ENCODE results near the gene USP21. TPM values are rescaled to one million over a fixed set of nuclear protein-coding genes. Genes with fewer than 3 reads are reported as not detected.

USP21 gene
- total and polyA plus RNA-seq, 2 of the 8 experiments (the other 6 are each of a cell fraction or from before 2014, with no cell fraction given): 23.9 to 36.3 TPM

DNA sequence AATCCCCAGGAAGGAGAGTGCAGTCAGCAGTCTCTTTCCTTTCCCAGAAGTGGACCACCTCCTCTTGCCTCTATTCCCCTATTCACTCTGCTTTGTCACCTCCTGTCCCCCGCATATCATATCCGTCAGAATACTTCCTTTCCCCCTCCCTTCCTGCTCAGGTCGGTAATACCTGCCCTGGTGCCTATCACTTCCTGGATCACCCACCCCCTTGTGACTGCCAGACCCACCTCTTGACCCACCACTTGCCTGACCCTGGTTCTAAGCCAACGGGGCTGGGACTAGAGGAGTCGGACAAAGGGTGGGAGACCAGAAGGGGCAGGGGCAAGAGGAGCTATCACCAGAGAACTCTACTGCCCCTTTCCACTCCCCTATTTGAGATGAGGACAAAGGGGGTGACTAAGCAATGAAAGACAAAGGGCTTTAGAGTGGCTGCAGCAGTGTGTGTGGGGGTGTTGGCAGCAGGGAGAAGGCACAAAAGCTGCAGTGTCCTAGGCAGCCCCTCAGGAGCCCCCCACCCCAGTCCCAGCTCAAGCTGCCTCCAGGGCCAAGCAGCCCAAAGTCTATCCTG, 41.2 kb downstream of the USP21 start (continued):
- TF ChIP-seq, protein P1, sequence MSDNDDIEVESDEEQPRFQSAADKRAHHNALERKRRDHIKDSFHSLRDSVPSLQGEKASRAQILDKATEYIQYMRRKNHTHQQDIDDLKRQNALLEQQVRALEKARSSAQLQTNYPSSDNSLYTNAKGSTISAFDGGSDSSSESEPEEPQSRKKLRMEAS (IDR thresholded peaks at IDR 0.05): no peak
